ENCODE measurements around the gene TSHZ1. TPM values are rescaled to one million over a fixed set of nuclear protein-coding genes. Genes with fewer than 3 reads are reported as not detected.

TSHZ1 gene
- total and polyA plus RNA-seq, 2 of the 8 experiments (the other 6 are each of a cell fraction or from before 2014, with no cell fraction given): 0.03 to 0.32 TPM

DNA sequence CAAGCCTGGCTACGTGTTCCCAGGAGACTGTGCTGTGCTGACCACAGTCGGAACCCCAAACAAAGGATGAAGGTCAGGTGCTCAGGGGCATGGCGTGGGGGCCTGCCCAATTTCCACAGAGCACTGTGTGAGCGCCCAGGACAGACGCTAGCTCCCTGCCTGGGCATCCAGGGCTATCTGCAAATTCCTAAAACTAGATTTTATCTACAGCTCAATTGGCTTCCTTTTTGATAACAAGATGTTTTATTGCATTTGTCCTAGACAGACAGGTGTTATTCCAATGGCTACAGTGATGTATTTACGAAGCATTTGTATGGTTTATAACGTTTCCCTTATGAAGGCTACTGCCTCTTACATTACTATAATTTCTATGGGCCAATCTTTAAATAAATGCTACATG, 17.7 kb upstream of the TSHZ1 start (continued):
- no peak for TF ChIP-seq HDAC2 (IDR thresholded peaks at IDR 0.05; ENCODE audit: borderline replicate concordance in 1 of 2, low read depth in 2 of 2, low read length in 2 of 2)
